GM21360 (cell line): ENCODE results near the gene SCYL1.
A peak's percentile ranks its signal among the peaks of the same experiment; 100 is the strongest.
"Not testable (repeated sequence)": the region's sequence is repeated elsewhere in the genome, so short reads cannot be mapped to it uniquely, and the experiment has no call there.

ENCODE experiments used
- ATAC-seq: cut with Tn5 transposase; IDR thresholded peaks from one replicate; pipeline ENCODE4 v1.9.1; 2021; ENCODE audit warnings: mild to moderate bottlenecking, moderate library complexity; ENCODE audit not compliant: unreplicated experiment

The SCYL1 gene

GRCh38 chr11:65564879-65565559 lies 40.1 kb downstream of the SCYL1 start:
- not testable (repeated sequence) for ATAC-seq

GRCh38 chr11:65565624-65566453 lies 41.0 kb downstream of the SCYL1 start:
- no peak for ATAC-seq

GRCh38 chr11:65569164-65569972 lies 44.5 kb downstream of the SCYL1 start:
- peak; percentile 5 for ATAC-seq

- peak; percentile 53 for ATAC-seq
These were observed 45.4 kb downstream of the SCYL1 start, which contains the start of gene ZNRD2 for GRCh38 chr11:65569973-65570918. Gene ZNRD2, plus strand, starts transcription at chr11:65570477. Its CDS starts 15 bp downstream, at chr11:65570492.

- no peak for ATAC-seq
These were observed 46.5 kb downstream of the SCYL1 start for GRCh38 chr11:65571420-65571819.

GRCh38 chr11:65571940-65572339 lies 47.1 kb downstream of the SCYL1 start:
- ATAC-seq: no peak

GRCh38 chr11:65572356-65573051 lies 47.6 kb downstream of the SCYL1 start, which contains the start of gene FAM89B:
Gene FAM89B, plus strand, starts transcription at chr11:65572538. Its CDS starts 132 bp downstream, at chr11:65572670.
- no peak for ATAC-seq

GRCh38 chr11:65573391-65574079 lies 48.7 kb downstream of the SCYL1 start:
- no peak for ATAC-seq

- ATAC-seq: no peak
These were observed 49.4 kb downstream of the SCYL1 start for GRCh38 chr11:65574109-65574810.

GRCh38 chr11:65574811-65575567 lies 50.1 kb downstream of the SCYL1 start:
- ATAC-seq: no peak

GRCh38 chr11:65575568-65576231 lies 50.8 kb downstream of the SCYL1 start, which contains the start of gene EHBP1L1:
Gene EHBP1L1, plus strand, starts transcription at chr11:65576053. Its CDS starts 250 bp downstream, at chr11:65576303.
- no peak for ATAC-seq

GRCh38 chr11:65576232-65576866 lies 51.5 kb downstream of the SCYL1 start:
- ATAC-seq: no peak

GRCh38 chr11:65576867-65577755 lies 52.2 kb downstream of the SCYL1 start:
- ATAC-seq: no peak

GRCh38 chr11:65577756-65578109 lies 52.9 kb downstream of the SCYL1 start:
- no peak for ATAC-seq

- ATAC-seq: no peak
These were observed 53.3 kb downstream of the SCYL1 start for GRCh38 chr11:65578134-65578533.
